Stomach (tissue), 9 donors: ENCODE measurements around the gene FGFR2. TPM values are rescaled to one million over a fixed set of nuclear protein-coding genes. Genes with fewer than 3 reads are reported as not detected.

Experiments
- DNase-seq, 2 donors: peaks; one replicate each; pipeline versions ENCODE4 v3.0.0 to v3.0.0-alpha.2; 2013 to 2019
- H3K27ac ChIP-seq, 5 donors: fragments of 200-600 bp in 4 of 5; sonication (generic) in 4 of 5; one replicate each; pipeline ENCODE4 v1.5.1; 2013 to 2019; ENCODE audit warnings: mild to moderate bottlenecking in 1 of 5, moderate library complexity in 1 of 5
- H3K27me3 ChIP-seq, 3 donors: fragments of 200-600 bp; sonication (generic); one replicate each; pipeline ENCODE4 v1.5.1; 2017 to 2019; ENCODE audit warnings: mixed run types in 1 of 3
- H3K36me3 ChIP-seq, 4 donors: fragments of 200-600 bp; sonication (generic); 1 replicate in 3 of 4; 2 replicates in 1 of 4; pipeline ENCODE4 v1.5.1; 2016 to 2019
- H3K4me1 ChIP-seq, 4 donors: fragments of 200-600 bp; sonication (generic); one replicate each; pipeline ENCODE4 v1.5.1; 2016 to 2019
- H3K4me3 ChIP-seq, 4 donors: fragments of 200-600 bp; sonication (generic) in 3 of 4; one replicate each; pipeline ENCODE4 v1.5.1; 2016 to 2019; ENCODE audit warnings: mild to moderate bottlenecking in 1 of 4
- H3K9me3 ChIP-seq, 4 donors: fragments of 200-600 bp; sonication (generic); one replicate each; pipeline ENCODE4 v1.5.1; 2016 to 2019
- EP300 ChIP-seq: sonication (generic); formaldehyde crosslinking; IDR thresholded peaks from one replicate; pipeline ENCODE4 v1.6.1; 2017; ENCODE audit warnings: antibody characterized with exemption
- POLR2A ChIP-seq, 4 donors: fragments of 450-650 bp; IDR thresholded peaks; one replicate each; pipeline ENCODE4 v1.6.1; 2016; ENCODE audit warnings: antibody characterized with exemption in 4 of 4, control low read depth in 2 of 4, mild to moderate bottlenecking in 1 of 4, moderate library complexity in 1 of 4
- POLR2AphosphoS5 ChIP-seq, 3 donors: sonication (generic); formaldehyde crosslinking; IDR thresholded peaks; one replicate each; pipeline ENCODE4 v1.6.1; 2016; ENCODE audit warnings: antibody characterized with exemption in 3 of 3
- WGBS, 5 donors: extraction: QIAGEN DNeasy Blood & Tissue Kit in 3 of 5; methylation state at CpG; one replicate each; pipeline versions ENCODE4 v1.1.5 to v1.1.7; 2013 to 2018; 5-methylcytosine and 5-hydroxymethylcytosine counted together
- intact Hi-C: fragments of 100-400 bp; cut with DNase I; formaldehyde crosslinking; loops from one replicate; pipeline ENCODE4 v1.15.1; 2023; ENCODE audit warnings: low total_unique reads
- polyA plus RNA-seq, 3 donors: library from polyadenylated mRNA; stranded (reverse); fragments of 200-250 nt; gene quantifications; one replicate each; pipeline ENCODE4 v1.2.3, GENCODE V29; 2013
- total RNA-seq, 5 donors: library from RNA; depleted of rRNA; stranded (reverse); fragments of >200 nt; gene quantifications; one replicate each; pipeline versions ENCODE4 v1.1.0 to v1.2.3, GENCODE V29; 2014 to 2016
- TF ChIP-seq, protein P1 (sequence below), 7 experiments: fragments of 450-650 bp in 4 of 7; fragments of 200-600 bp in 3 of 7; sonication (generic) in 3 of 7; IDR thresholded peaks; one replicate each; pipeline ENCODE4 v1.5.1; 2016 to 2019; ENCODE audit warnings: antibody characterized with exemption in 7 of 7, control low read depth in 2 of 7, mild to moderate bottlenecking in 1 of 7
- donor health status: healthy with polysubstance abuse.
- donor health status: Bipolar disorder and iron deficiency.
- donor health status: healthy.

FGFR2 gene
- total and polyA plus RNA-seq, 8 donors: 3.9 to 170 (median 18.1) TPM

DNA sequence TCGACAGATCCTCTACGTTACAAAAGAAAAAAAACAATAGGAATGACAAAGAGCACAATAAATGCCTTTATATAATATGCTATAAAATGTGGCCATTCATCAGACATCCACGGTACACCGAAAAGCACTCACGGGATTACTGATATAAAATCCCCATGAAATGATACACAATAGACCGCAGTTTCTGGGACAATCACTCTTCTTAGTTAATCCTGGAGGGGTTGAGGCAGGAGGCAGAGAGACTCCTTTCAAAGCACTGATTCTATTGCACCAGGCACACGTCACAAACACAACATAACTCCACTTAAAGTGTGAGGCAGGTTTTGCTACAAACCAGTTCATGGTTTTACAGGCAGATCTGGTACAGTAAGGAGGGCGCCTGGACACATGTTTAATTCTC, 113.8 kb downstream of the FGFR2 start:
- TF ChIP-seq POLR2A (IDR thresholded peaks at IDR 0.05): no peak
- TF ChIP-seq, protein P1, sequence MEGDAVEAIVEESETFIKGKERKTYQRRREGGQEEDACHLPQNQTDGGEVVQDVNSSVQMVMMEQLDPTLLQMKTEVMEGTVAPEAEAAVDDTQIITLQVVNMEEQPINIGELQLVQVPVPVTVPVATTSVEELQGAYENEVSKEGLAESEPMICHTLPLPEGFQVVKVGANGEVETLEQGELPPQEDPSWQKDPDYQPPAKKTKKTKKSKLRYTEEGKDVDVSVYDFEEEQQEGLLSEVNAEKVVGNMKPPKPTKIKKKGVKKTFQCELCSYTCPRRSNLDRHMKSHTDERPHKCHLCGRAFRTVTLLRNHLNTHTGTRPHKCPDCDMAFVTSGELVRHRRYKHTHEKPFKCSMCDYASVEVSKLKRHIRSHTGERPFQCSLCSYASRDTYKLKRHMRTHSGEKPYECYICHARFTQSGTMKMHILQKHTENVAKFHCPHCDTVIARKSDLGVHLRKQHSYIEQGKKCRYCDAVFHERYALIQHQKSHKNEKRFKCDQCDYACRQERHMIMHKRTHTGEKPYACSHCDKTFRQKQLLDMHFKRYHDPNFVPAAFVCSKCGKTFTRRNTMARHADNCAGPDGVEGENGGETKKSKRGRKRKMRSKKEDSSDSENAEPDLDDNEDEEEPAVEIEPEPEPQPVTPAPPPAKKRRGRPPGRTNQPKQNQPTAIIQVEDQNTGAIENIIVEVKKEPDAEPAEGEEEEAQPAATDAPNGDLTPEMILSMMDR (IDR thresholded peaks at IDR 0.05): no peak
- TF ChIP-seq POLR2AphosphoS5 (IDR thresholded peaks at IDR 0.05): no peak
- no peak for TF ChIP-seq EP300
- no peak for DNase-seq
- no peaks in the 10 kb centered on the region for H3K27me3 ChIP-seq
- H3K27ac ChIP-seq: no peak overlapping the region
- intact Hi-C loops: no loop called here
- H3K36me3 ChIP-seq: peaks cover 0 to 55% (median 25%) of the 10 kb centered on the region in 4 donors
- 79 to 92% (median 87%) methylated on average over 8 of the region's 8 CpGs for WGBS, 5 donors
- no peak overlapping the region for H3K4me3 ChIP-seq
- no peaks in the 10 kb centered on the region for H3K9me3 ChIP-seq
- H3K4me1 ChIP-seq: peaks cover 0 to 5% (median 2%) of the 10 kb centered on the region in 4 donors

DNA sequence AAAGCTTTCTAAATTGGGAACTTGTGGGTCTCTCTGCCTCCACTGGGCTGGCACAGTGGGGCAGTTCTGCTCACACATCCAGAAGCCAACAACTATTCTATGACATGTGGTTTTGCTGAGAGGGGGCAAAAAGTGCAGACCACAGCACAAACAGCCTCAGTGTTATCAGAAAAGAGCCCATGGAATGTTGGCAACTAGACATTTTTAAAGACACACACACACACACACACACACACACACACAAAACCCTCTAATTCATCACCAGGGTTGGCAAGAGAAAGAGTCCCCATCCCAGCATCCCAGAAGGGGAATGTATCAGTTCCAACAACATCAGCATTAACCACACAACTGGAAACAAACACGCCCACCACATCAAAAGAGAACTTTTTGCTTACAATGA, 117.1 kb downstream of the FGFR2 start:
- Histone ChIP-seq H3K4me1 (peaks cover 0 to 4% (median 0%) of the 10 kb centered on the region in 4 donors), H3K27me3 (no peaks in the 10 kb centered on the region), H3K36me3 (peaks cover 0 to 49% (median 23%) of the 10 kb centered on the region in 4 donors), H3K9me3 (no peaks in the 10 kb centered on the region), H3K27ac (no peak overlapping the region), H3K4me3 (no peak overlapping the region)
- DNase-seq: no peak
- TF ChIP-seq EP300: no peak
- no peak for TF ChIP-seq POLR2A (IDR thresholded peaks at IDR 0.05)
- TF ChIP-seq POLR2AphosphoS5 (IDR thresholded peaks at IDR 0.05): no peak
- TF ChIP-seq, protein P1 (IDR thresholded peaks at IDR 0.05): no peak
- intact Hi-C loops: no loop called here
- 69 to 88% (median 85%) methylated on average over 1 of the region's 1 CpG for WGBS, 5 donors

DNA sequence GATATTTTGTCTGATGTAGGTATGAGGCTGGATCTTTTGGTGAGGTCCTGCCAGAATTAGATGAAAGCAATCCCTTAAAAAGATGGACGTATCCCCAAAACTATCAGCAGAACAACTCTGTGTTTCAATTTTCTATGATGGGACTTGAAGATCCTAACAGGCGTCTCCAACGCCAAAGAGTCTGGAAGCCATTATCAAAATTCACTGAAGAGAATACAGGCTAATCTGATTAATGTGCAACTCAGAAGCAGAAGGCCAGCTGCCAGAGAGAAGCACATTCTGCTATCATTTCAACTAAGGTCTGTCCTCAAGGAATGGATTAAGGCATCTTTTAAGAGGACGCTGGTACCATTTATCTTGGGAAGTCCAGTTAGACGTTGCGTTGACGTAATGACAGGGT, 119.7 kb downstream of the FGFR2 start:
- DNase-seq: no peak
- Histone ChIP-seq H3K4me1 (peaks cover 0 to 4% (median 0%) of the 10 kb centered on the region in 4 donors), H3K27ac (no peak overlapping the region), H3K9me3 (no peaks in the 10 kb centered on the region), H3K4me3 (no peak overlapping the region), H3K36me3 (peaks cover 0 to 26% (median 10%) of the 10 kb centered on the region in 4 donors), H3K27me3 (no peaks in the 10 kb centered on the region)
- intact Hi-C loops: no loop called here
- 90 to 93% (median 91%) methylated on average over 7 of the region's 7 CpGs for WGBS, 5 donors
- TF ChIP-seq POLR2A (IDR thresholded peaks at IDR 0.05): no peak
- TF ChIP-seq EP300: no peak
- TF ChIP-seq, protein P1 (IDR thresholded peaks at IDR 0.05): no peak
- no peak for TF ChIP-seq POLR2AphosphoS5 (IDR thresholded peaks at IDR 0.05)

DNA sequence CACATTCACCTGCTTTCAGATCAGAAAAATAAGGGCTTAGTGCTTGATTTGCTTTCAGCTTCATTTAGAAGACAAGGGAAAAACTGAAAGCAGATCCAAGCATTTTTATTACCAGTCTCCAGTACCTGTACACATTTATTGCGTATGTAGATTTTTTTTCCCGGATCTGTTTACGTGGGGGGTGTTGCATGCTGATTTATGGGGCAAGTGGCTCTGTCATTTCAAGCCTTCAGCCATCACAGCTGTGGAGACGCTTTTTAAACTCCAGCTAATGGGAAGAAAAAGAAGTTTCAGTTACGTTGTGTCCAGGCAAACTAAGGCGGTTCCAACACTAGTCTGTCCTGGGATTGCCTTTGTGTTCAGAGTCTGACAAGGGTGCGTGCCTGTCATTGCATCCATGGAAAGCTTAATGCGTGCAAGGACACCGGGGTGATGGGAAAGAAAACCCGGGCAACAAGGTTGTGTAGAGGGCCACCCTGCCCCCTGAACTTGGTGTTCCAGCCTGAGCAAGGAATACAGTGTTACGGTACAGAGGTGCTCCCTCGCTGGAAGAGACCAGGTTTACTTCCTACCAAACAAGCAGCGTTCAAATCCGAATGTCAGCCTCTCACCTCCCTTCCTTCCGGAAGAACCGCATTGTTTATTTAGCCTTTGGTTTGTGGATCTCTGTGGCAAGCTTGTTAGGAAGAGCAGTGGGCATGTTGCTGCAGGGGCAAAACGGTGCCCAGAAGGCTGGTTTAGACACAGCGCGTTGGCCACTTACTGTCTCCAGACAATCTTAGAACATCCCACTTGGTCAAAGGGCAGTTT, 128.2 kb downstream of the FGFR2 start:
- no peak for DNase-seq
- Histone ChIP-seq H3K4me3 (no peak overlapping the region), H3K27ac (no peak overlapping the region), H3K4me1 (no peaks in the 10 kb centered on the region), H3K9me3 (no peaks in the 10 kb centered on the region), H3K27me3 (no peaks in the 10 kb centered on the region), H3K36me3 (no peaks in the 10 kb centered on the region)
- WGBS, 5 donors: 57 to 72% (median 71%) methylated on average over 19 of the region's 19 CpGs
- TF ChIP-seq EP300 (no peak), POLR2A (IDR thresholded peaks at IDR 0.05) (no peak), POLR2AphosphoS5 (IDR thresholded peaks at IDR 0.05) (no peak)
- TF ChIP-seq, protein P1 (IDR thresholded peaks at IDR 0.05): no peak
- intact Hi-C loops: no loop called here
